ENCODE measurements around the gene PCGF2.

The PCGF2 gene

DNA sequence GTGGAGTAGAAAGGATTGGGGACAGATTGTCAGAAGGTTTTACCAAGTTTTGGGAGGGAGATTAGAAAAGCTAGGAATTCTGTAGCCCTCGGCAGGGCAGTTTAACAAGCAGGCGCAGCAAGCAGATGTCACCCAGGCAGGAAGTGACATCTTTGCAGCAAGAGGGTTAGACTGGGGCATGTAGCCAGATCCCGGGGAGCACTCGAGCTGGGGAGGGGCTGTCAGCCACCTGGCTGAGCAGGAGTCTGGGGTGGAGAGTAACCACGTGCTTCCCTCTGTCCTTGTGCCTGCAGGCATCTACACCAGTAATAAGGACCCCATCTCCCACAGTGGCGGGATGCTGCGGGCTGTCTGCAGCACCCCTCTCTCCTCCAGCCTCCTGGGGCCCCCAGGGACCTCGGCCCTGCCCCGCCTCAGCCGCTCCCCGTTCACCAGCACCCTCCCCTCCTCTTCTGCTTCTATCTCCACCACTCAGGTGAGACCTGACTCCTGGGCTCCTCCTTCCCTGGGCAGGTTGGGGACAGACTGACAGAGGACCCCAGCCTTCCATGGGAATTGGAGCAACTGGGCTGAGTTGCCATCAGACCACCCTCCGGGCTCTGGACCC, 30.9 kb downstream of the PCGF2 start:
- H3K4me1 ChIP-seq (ENCODE audit: control insufficient read depth, insufficient read depth, low read length), result no peaks in the 10 kb centered on the region
- ChIA-PET CTCF (interaction anchor here (3.7 kb wide), 1 partner anchor 18 kb away, joined by 15 read pairs; no protein-coding TSS in a partner anchor), POLR2A (interaction anchor here (0.5 to 2.5 kb wide), 4 partner anchors 9 to 78 kb away, joined by 3 to 18 read pairs (median 6); partner anchors contain the start of gene MLLT6)
- no peak for TF ChIP-seq ZNF692 (tag by site-specific recombination; IDR thresholded peaks at IDR 0.05)
- peak; percentile 78 for TF ChIP-seq ZNF121 (tag by site-specific recombination; IDR thresholded peaks at IDR 0.05)
- peak; percentile 34; the same call in 1 of the 2 replicates for TF ChIP-seq PRDM10 (tag by site-specific recombination; IDR thresholded peaks at IDR 0.05)
- TF ChIP-seq ZBTB20 (tag by site-specific recombination; IDR thresholded peaks at IDR 0.05), result no peak
- peak; percentile 14 for TF ChIP-seq SP2 (tag by site-specific recombination; IDR thresholded peaks at IDR 0.05)
- TF ChIP-seq ZNF776 (tag by site-specific recombination; IDR thresholded peaks at IDR 0.05; ENCODE audit: borderline replicate concordance), result no peak
- no peak overlapping the region for H3K27ac ChIP-seq (ENCODE audit: extremely low read depth, low read depth, low read length)
- H3K9me3 ChIP-seq (ENCODE audit: control insufficient read depth, insufficient read depth, low read depth, low read length), result no peaks in the 10 kb centered on the region
- no peak overlapping the region for H3K4me3 ChIP-seq (ENCODE audit: low read depth, low read length)
- peaks cover 3 to 87% of the 10 kb centered on the region in 2 experiments; a peak in 2 of 3 replicates for H3K36me3 ChIP-seq (ENCODE audit: control insufficient read depth in 2 of 2, insufficient read depth in 1 of 2, low read length in 2 of 2)

DNA sequence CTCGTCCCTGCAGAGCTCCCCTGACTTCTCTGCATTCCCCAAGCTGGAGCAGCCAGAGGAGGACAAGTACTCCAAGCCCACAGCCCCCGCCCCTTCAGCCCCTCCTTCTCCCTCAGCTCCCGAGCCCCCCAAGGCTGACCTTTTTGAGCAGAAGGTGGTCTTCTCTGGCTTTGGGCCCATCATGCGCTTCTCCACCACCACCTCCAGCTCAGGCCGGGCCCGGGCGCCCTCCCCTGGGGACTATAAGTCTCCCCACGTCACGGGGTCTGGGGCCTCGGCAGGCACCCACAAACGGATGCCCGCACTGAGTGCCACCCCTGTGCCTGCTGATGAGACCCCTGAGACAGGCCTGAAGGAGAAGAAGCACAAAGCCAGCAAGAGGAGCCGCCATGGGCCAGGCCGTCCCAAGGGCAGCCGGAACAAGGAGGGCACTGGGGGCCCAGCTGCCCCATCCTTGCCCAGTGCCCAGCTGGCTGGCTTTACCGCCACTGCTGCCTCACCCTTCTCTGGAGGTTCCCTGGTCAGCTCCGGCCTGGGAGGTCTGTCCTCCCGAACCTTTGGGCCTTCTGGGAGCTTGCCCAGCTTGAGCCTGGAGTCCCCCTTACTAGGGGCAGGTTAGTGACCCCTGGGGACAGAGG, 31.6 kb downstream of the PCGF2 start:
- H3K9me3 ChIP-seq (ENCODE audit: control insufficient read depth, insufficient read depth, low read depth, low read length), result no peaks in the 10 kb centered on the region
- TF ChIP-seq GLIS2 (tag by site-specific recombination; IDR thresholded peaks at IDR 0.05) (0 out of 2 replicates have a peak, but pooled peaks have one; percentile 10), ZNF629 (tag by site-specific recombination; IDR thresholded peaks at IDR 0.05) (no peak)
- POLR2A ChIA-PET, result interaction anchor here (0.5 to 2.5 kb wide), 7 partner anchors 8 to 78 kb away, joined by 3 to 18 read pairs (median 5); partner anchors contain the start of genes CISD3 and MLLT6
- no peak overlapping the region for H3K4me3 ChIP-seq (ENCODE audit: low read depth, low read length)
- no peak overlapping the region for H3K27ac ChIP-seq (ENCODE audit: extremely low read depth, low read depth, low read length)
- no peaks in the 10 kb centered on the region for H3K4me1 ChIP-seq (ENCODE audit: control insufficient read depth, insufficient read depth, low read length)
- H3K36me3 ChIP-seq (ENCODE audit: control insufficient read depth in 2 of 2, insufficient read depth in 1 of 2, low read length in 2 of 2), result peaks cover 3 to 91% of the 10 kb centered on the region in 2 experiments; a peak in 2 of 3 replicates
- CTCF ChIA-PET, result interaction anchor here (3.7 kb wide), 1 partner anchor 19 kb away, joined by 15 read pairs; no protein-coding TSS in a partner anchor

GRCh38 chr17:38715216-38715943, 32.8 kb downstream of the PCGF2 start:
- peaks cover 3 to 91% of the 10 kb centered on the region in 2 experiments; a peak in 2 of 3 replicates for H3K36me3 ChIP-seq (ENCODE audit: control insufficient read depth in 2 of 2, insufficient read depth in 1 of 2, low read length in 2 of 2)
- 0 out of 2 replicates have a peak, but pooled peaks have one; percentile 14 for TF ChIP-seq ZIC2 (tag by site-specific recombination; IDR thresholded peaks at IDR 0.05)
- TF ChIP-seq ZNF513 (tag by site-specific recombination; IDR thresholded peaks at IDR 0.05), result peak; percentile 80
- TF ChIP-seq ZFHX2 (tag by site-specific recombination; conservative IDR thresholded peaks at IDR 0.05), result peak; percentile 31; the same call in 1 of the 2 replicates
- peak; percentile 27; the same call in 1 of the 2 replicates for TF ChIP-seq EGR2 (tag by site-specific recombination; IDR thresholded peaks at IDR 0.05; ENCODE audit: low read depth)
- TF ChIP-seq ZNF791 (tag by site-specific recombination; IDR thresholded peaks at IDR 0.05), result no peak
- ChIA-PET POLR2A (interaction anchor here (0.5 to 2.5 kb wide), 6 partner anchors 9 to 36 kb away, joined by 4 to 18 read pairs (median 6); partner anchors contain the start of genes CISD3 and MLLT6), CTCF (interaction anchor here (3.7 kb wide), 1 partner anchor 20 kb away, joined by 15 read pairs; no protein-coding TSS in a partner anchor)
- H3K4me3 ChIP-seq (ENCODE audit: low read depth, low read length), result no peak overlapping the region
- H3K27ac ChIP-seq (ENCODE audit: extremely low read depth, low read depth, low read length), result no peak overlapping the region
- H3K9me3 ChIP-seq (ENCODE audit: control insufficient read depth, insufficient read depth, low read depth, low read length), result no peaks in the 10 kb centered on the region
- no peaks in the 10 kb centered on the region for H3K4me1 ChIP-seq (ENCODE audit: control insufficient read depth, insufficient read depth, low read length)
